Erythroblast (primary cell): ENCODE measurements around the gene XPR1.

Experiments
- GATA1 ChIP-seq: IDR thresholded peaks from 2 replicates; pipeline ENCODE4 v1.6.1; 2011; ENCODE audit warnings: low read depth, mild to moderate bottlenecking, control low read depth, low read length, moderate library complexity
- POLR2A ChIP-seq: IDR thresholded peaks from 2 replicates; pipeline ENCODE4 v1.6.1; 2011; ENCODE audit warnings: mild to moderate bottlenecking, low read length

DNA sequence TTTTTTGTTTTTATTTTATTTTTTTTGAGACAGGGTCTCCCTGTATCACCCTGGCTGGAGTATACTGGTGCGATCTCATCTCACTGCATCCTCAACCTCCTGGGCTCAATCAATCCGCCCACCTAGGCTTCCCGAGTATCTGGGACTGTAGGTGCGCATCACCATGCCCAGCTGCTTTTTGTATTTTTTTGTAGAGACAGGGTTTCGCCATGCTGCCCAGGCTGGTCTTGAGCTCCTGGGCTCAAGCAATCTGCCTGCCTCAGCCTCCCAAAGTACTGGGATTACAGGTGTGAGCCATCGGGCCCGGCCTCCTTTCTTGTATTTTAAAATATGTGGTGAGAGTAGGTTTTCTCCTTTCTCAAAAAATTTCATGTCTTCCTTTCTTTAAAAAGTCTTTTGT is 122.6 kb downstream of the XPR1 start:
- TF ChIP-seq POLR2A (no peak), GATA1 (no peak)
